GM18526 (cell line): ENCODE data around the gene UNKL.

Experiments used
- POLR2A ChIP-seq: IDR thresholded peaks from 3 replicates; pipeline ENCODE4 v1.6.1; 2011; ENCODE audit not compliant: insufficient read length; ENCODE audit errors: extremely low read depth

Gene UNKL

DNA sequence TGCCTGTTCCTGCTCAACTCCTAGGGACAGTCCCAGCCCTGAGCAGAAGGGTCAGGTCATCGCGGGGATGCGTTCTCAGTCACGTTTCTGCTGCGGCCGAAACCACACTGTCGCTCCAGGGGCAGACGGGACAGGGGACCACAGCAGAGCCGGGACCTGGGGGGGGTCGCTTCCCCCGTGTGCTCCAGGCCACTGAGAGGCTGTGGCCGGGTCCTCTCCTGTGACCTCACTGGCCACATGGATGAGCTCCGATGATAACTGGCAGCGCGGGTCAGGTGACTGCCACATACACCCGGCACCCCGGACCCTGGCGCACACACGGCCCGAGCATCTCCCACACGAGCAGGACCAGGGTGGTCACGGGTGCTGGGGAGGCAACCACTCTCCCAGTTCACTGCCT, 50.0 kb downstream of the UNKL start:
- no peak for TF ChIP-seq POLR2A

DNA sequence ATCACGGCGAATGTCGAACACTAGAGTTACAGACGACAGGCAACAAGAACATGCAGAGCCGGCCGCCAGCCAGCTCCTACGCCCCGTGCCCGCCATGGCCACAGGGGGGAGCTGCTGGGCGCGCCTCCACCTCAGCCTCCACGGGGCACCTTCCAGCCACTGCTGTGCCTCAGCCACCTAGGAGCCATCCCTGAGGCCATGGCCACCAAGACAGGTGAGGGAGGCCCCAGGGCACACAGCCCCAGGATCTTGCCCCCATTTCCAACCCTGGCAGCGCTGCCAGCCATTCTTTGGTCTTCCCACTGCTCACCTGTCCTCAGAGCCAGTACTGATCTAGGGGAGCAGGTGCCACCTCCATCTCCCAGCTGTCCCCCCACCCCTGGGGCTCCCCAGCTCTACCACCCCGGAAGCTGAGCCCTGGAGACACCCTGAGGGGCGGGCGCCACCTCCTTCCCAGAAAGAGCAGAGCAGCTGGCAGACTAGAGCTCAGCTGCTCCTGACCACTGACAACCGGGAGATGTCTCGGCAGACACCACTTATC, 50.9 kb downstream of the UNKL start:
- TF ChIP-seq POLR2A = no peak

- TF ChIP-seq POLR2A = no peak
These were observed 51.7 kb downstream of the UNKL start for GRCh38 chr16:1362807-1363206.

- no peak for TF ChIP-seq POLR2A
These were observed 52.7 kb downstream of the UNKL start for GRCh38 chr16:1361685-1362360.

DNA sequence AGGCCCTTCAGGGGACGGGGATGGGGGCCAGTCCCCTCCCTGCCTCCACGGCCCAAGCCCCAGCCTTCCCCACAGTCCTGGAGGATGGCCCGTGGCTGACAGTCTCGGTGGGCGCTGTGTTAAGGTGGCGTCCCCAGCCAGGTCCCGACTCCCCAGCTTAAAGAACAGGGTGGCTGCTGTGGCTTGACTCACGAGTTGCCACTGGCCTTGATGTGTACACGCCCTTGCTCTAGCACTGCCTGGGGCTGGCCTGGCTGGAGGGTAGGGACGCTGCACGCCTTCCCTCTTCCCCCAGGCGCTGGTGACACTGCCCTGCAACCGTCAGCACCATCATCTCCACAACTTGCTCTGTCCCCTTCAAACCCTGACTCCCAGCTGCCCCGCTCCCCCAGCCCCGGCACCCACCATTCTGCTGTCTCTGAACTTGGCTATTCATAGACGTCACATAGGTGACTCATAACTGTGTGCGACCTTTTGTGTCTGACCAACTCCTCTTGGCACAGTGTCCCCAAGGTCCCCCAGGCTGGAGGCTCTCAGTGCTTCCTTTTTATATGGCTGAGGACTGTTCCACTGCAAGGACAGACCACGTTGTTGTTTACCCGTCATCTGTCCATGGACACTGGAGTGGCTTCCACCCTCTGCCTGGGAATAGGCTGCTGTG, 56.5 kb downstream of the UNKL start:
- TF ChIP-seq POLR2A = no peak

- no peak for TF ChIP-seq POLR2A
These were observed 58.2 kb downstream of the UNKL start for GRCh38 chr16:1356061-1356900.

DNA sequence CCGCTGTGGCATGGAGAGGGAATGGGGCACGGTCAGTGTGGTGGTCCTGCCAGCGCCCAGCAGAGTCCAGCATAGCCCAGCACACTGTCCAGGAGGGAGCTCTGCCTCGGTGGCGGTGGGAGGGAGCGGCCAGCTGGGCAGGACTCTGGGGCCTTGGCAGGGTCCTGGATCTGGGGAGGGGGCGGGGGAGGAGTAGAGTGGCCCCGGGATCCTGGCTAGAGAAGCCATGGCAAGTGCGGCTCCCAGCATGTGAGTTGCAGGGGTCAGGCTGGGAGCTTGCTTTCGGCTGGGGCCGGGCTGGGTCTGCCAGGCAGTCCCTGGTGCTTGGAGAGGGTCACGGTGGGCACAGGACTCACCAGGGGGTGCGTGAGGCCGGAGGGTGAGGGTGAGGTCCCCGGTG, 58.9 kb downstream of the UNKL start:
- no peak for TF ChIP-seq POLR2A

DNA sequence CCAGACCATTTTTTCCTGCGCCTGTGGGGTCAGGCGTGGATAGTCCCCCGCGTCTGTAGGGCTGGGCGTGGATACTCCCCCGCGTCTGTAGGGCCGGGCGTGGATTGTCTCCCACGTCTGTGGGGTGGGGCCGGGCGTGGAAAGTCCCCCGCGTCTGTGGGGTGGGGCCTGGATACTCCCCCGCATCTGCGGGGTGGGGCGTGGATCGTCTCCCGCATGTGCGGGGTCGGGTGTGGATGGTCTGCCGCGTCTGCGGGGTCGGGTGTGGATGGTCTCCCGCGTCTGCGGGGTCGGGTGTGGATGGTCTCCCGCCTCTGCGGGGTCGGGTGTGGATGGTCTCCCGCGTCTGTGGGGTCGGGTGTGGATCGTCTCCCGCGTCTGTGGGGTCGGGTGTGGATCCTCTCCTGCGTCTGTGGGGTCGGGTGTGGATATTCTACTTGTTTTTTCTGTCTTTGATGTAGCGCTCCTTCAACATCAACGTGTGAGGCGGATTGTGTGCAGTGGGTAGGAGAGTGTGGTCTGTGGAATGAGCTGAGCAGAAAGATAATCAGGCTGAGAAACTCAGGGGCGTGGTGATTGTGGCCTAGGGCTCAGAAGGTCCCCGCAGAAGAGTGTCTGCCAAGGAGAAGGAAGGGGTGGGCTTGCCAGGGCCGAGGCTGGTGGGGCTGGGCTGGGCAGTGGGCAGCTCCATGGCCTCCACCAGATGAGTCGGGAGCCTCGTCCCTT, 59.5 kb downstream of the UNKL start:
- no peak for TF ChIP-seq POLR2A

DNA sequence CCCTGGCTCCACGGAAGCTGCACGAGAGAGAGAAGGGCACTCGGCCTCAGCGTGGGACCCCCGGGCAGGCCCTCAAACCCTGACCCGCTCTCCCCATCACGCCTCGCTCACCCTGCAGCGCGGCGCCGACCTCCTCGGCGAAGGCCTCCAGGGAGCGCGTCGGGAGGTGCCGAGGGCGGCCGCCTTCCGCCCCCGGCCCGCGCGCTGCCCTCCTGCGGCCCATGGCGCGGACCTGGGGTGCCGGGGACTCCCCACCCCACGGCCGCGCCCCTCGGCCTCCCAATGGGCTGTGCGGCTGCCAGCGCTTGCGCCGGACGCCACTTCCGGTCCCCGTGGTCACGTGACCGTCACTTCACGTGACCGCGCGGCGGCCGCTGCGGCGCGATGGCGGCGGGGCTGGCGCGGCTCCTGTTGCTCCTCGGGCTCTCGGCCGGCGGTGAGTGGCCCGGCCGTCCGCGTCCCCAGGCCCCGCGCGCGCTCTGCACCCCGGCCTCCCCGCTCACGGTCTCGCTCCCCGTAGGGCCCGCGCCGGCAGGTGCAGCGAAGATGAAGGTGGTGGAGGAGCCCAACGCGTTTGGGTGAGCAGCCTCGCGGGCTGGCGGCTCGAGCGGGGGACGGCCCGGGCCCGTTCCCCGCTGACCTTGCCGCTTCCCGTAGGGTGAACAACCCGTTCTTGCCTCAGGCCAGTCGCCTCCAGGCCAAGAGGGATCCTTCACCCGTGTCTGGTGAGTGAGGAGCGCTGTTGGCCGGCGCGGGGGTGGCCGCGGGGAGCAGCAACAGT, 62.7 kb downstream of the UNKL start, which contains the start of the genes GNPTG and TSR3:
Gene GNPTG, plus strand, starts transcription at position 350 of the 781 bp plus-strand sequence. Its CDS starts 35 bp downstream, at position 385.
Gene TSR3, minus strand, starts transcription at position 297 of the 781 bp plus-strand sequence. Its CDS starts 74 bp downstream, at position 223.
- TF ChIP-seq POLR2A = peak; percentile 83

DNA sequence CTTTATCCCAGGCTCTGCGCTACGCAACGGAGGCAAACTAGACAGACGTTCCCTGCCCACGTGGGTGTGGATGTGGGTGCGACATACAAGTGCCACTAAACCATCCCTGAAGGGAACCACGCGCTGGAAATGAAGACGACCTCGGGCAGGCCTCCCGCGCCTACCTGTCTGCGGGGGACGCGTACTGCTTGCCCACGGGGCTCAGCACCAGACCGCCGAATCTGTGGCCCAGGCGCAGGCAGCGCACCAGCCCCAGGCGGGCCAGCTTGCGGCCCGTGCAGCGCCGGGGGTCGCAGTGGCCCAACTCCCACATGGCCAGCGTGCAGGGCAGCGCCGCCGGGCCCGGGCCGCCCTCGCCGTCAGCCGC, 63.3 kb downstream of the UNKL start:
- TF ChIP-seq POLR2A = no peak

DNA sequence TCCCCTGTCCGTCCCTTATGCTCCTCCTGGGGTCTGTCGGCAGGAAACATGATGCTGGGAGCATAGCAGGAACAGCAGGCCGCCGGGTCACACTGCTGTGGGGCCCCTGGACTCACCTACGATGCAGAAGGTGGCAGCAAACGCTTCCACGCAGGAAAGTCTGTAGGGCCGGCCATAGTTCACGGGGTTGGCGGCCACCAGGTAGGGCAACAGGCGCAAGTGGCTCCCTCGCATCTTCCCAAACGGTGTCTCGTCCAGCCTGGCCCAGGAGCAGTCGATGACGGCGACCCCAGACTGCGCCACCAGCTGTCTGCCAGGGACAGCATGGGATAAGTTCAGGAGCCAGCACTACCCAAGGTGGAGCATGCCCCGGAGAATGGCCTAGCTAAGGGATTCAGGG, 63.8 kb downstream of the UNKL start:
- no peak for TF ChIP-seq POLR2A

- no peak for TF ChIP-seq POLR2A
These were observed 64.6 kb downstream of the UNKL start for GRCh38 chr16:1349951-1350350.

- TF ChIP-seq POLR2A = no peak
These were observed 65.2 kb downstream of the UNKL start for GRCh38 chr16:1349351-1349750.

DNA sequence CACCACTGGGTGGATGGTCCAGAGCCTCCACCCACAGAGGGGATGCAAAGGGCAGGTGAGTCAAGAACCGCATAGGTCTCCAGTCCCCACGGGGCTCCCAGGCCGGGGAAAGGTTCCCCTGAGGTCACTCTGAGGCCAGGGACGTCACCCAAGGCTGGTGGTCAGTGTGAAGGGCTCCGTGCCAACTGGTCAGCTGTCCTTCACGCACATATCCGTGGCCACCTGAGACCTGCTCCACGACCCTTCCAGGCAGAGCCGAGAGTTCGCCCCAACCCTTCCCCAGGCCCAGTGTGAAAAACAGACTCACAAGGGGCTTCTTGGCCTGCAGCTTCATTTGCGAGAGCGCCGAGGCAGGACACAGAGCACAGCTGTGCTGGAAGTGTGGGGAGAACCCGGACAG, 65.6 kb downstream of the UNKL start:
- no peak for TF ChIP-seq POLR2A
